Measurements from ENCODE around the gene MDFI.

MDFI gene

DNA sequence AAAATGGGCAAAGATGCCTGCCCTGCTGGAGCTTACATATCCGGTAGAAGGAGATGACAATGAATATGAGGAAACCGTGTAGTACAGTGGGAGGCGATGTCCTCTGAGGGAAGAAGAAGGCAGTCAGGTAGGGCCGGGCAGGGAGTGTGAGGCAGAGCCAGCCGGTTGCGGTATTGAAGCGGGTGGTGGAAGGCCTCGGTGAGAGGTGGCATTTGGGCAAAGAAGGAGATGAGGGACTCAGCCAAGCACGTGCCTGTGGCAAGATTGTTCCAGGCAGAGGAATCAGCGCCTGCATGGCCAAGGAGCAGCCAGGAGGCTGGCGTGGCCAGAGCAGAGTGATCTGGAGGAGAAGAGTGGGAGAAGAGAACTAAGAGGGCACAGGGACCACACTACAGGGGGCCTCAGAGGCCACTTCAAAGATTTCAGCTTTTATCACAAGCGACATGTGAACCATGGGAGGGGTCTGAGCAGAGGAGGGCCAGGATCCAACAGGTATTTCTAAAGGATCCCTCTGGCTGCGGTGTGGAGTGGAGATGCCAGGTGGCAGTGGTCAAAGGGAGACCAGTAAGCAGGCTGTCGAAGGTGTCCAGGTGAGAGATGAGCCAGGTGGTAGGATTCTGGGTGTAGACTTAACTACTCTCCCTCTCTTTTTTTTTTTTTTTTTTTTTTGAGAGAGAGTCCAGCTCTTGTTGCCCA lies 13.8 kb downstream of the MDFI start:
- no peak for DNase-seq

DNA sequence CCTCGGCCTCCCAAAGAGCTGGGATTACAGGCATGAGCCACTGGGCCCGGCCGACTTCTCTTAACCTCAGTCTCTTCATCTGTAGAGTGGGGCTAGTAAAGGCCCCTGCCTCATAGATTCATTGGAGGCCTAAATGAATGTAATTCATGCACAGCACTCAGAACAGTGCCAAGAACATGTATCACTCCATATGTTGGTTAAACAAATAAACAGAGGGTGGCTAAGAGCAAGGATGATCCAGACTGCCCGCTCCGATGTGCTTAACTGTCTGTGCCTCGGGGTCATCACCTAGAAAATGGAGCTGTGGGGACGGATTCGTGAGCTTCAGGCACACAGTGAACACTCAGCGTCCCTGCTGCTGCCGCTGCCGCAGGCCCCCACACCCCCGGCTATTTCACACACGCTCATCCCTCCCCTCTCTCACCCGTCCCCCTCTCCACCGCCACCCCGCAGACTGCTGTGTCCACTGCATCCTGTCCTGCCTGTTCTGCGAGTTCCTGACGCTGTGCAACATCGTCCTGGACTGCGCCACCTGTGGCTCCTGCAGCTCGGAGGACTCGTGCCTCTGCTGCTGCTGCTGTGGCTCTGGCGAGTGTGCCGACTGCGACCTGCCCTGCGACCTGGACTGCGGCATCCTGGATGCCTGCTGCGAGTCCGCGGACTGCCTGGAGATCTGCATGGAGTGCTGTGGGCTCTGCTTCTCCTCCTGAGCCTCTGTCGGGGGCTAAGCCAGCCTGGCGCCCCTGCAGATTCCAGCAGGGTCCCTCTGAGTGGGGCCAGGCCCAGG lies 14.8 kb downstream of the MDFI start:
- DNase-seq, result no peak

DNA sequence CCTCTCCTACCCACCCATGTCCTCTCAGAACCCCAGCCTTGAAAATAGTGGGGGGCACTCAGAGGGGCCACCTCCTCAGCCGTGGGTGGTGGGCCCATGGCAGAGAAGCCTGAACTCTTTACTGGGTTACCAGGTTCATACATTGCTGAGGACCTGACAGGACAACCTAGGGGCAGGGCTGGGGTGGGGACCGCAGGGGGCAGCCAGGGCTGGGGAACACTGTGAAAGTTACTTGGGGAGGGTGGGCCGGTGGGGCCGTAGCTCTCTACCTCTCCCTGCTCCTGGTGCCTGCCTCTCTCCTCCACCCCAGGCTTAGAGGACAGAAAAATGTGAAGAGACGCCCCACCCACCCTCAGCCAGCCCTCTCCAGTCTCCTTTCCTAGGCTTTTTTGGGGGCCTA lies 15.4 kb downstream of the MDFI start:
- DNase-seq, result no peak

DNA sequence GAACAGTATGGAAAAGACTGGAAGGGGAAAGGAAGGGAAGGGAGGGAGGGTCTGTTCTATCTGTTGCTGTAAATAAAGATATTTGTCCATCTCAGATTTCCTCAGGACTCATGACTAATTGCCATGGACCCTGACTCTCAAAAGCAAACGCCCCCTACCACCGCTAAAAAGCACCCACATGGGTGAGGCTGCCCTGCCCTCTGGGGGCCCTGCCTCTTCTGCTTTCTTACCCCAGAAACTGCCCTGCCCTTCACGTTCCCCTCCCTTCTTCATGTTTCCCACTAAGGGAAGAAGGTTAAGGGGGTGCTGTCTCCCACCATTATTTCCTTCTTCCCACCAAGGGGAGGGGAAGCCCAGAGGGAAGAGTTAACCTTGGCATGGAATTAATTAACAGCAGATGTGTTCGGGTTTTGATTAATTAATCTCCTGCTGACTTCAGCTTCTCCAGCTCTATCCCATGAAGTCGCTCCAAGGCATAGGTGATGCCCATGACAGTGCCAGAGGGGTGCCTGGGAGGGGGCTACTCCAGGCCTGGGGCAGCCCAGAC lies 16.0 kb downstream of the MDFI start:
- no peak for DNase-seq

DNA sequence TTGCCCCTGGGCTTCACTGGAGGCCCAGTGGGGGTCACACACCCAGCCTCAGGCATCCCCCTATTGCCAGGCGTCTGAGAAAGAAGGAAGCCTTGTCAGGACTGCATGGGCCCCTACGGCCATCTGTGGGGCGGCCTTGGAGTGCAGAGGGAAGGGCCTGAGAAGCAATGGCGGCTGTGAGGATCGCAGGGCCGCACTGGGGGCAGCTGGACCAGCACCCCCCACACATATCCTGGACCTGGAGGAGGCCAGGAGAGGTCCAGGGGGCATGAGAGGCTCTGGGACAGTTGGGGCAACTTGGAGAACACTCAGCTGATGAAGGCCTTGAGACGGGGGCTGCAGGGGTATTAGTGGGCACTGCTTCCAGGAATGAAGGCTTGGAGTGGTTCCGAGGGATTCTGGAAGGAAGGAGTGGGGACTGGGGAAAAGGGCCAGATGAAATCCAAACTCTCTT lies 16.5 kb downstream of the MDFI start:
- DNase-seq, result no peak

DNA sequence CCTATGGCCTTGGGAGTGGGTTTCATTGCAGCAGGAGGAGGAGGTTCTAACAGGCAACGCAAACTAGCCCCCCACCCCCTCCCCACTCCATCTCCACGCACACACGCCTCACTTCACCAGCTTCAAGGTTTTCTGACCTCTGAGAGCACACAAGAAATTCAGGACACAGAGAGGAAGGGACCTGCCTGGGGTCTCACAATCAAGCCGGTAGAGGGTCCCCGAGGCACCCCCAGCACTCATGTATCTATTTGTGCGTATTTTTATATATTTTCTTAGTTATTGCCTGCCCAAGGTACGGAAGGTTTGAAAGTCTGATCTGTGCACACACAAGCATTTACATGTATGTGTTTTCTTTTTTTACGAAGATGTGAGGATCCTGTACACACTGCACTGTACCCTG lies 16.9 kb downstream of the MDFI start:
- DNase-seq, result no peak

DNA sequence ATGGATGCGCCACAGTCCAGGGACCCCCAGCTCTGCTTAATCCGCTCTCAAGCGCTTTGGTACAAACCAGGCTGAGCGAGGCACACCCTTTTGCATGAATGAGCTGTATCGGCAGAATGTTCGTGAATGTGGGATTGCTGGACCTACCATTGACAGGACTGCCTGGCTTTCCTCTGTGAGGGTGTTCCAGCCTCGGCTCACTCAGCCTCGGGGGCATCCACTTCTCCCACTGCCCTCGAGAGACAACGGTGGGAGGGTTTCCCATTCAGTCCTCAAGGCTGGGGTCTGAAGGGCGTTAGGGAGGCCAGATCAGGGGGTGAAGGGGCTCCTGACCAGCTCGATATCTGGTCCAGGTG lies 17.4 kb downstream of the MDFI start:
- no peak for DNase-seq

DNA sequence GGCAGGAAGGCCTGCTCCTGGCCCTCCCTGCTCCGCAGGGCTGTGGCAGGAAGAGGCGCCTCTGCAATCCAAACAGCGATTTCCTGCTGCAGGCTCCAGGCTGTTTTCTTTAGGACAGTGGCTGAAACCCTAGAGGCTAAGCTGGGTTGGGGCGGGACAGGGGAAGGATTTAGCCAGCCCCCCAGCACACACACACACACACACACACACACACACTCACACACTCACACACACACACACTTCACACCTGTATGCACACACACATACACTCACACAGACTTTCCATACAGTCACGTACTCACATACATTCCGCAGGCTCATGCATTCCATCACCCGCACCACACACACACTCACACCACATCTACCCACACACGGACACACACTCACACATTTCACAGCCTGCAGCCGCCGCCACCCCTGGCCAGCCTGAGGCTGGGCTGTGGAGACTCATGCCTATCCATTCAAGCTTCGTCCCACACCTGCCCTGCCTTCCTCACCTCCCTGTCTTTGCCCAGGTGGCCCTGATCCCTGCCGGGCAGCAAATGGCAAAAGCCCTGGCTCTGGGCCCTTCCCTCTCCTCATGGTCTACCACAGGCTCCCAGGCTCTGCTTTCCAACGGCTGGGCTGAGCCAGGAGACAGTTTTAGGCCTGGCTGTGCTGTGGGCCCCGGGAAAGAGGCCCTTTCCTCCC lies 17.9 kb downstream of the MDFI start:
- no peak for DNase-seq

DNA sequence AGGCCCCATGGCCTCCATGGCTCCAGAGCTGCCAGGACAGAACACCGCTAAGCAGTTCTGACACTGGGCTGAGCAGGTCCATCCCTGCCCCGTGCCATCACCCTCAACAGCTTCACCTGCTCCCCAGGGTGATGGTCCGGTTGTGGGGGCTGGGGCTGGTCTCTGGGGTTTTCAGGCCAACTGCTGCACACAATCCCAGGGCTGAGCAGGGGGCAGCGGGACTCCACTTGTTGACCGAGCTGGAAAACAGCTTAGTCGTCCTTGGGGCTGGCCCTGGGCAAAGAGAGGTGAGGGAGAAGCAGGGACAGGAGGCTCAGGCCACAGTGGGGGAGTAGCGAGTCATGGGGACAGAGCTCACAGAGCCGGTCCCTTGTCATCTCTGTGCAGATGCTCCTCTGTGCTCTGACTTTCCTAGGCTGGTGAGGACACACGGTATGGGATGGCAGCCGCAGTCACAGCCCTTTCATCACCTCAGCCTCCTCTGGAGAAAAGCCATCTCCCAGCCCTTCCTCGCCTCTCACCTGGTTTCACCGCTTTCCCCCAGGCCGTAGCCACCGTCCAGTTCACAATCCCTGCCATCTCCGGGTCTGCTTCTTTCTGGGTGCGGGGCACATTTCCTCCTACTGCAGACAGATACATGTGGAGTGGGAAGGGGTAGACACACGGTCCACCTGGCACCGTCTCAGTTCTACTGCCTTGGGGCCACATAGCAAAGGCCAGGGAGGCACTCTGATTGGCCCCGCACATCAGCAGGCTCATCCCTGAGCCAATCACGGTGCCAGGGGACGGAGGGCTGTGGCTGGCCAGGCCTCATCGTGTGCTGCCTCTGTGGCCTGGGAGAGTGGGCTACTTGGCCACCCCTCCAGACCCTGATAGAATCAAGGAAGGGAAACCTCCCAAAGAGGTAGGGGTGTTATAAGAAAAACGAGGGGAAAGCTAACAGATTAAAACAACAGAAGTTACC lies 19.1 kb downstream of the MDFI start:
- DNase-seq, result no peak

DNA sequence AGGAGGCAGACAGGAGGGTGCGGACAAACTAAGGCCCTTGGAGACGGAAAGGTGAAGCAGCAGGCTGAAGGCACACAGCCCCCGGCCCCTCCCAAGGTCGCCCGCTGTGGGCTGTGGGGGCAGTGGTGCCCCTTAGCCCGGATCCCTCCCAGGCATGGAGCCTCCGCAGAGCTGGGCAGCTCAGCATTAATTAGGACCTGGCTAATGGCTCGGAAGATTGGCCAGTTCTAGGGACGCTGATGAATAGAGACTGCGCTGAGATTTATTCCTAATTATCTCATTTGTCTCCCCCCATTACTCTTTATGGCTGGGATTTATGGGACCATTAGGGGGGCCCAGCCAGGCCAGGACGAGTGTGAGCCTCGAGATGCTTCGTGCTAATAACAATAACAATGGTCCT lies 20.4 kb downstream of the MDFI start:
- DNase-seq, result no peak

DNA sequence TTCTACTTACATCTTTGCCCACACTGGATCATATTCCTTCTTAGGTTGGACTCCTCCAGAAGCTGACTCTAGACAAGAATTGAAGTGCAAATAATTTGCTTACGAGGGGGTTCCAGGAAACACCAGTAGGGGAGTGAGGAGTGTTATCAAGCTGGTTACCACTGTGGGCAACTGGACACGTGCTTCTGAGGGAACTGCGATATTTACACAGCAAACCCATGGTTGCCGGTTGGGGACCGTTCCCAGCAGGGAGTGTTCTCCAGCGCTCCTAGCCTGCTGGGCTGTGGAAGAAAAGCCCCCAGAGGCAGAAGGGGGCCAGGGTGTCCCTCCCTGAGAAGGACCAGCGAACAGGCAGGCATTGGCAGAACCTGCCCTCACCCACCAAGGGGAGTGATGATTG lies 21.7 kb downstream of the MDFI start:
- DNase-seq, result no peak

DNA sequence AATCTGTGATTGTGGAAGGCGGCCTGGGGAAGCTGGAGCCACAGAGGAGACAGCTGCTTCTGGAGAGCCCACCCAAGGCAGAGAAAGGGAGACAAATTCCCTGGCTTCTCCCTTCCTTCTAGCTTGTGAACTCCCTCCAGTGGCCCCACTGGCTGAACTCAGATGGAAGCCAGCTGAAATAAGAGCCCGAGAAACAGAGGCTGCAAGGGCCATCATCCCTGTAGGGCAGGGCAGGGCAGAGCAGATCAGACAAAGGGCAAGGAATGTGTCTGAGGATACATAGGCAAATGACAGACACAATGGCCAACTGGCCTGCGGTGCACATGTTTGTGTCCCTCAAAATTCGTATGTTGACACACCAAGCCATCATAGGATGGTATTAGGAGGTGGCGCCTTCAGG lies 25.3 kb downstream of the MDFI start:
- DNase-seq, result no peak

DNA sequence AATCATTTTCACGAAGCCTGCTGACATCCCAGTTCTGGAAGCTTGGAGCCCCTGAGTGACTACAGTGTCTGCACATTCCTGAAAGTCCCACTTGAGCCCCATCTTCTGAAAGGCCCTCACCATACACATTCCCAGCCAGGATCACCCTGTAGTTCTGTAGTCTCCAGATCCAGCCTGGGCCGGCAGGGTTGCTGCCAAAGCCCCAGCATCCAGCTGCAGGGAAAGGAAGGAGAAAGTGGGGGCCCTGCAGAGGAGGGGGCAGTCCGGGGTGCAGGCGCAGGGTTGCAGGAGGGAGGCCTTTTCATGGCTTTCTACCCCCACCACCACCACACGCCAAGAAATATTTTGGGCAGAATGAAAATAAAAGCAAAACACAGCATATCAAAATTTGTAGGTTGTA lies 26.0 kb downstream of the MDFI start:
- DNase-seq, result no peak

DNA sequence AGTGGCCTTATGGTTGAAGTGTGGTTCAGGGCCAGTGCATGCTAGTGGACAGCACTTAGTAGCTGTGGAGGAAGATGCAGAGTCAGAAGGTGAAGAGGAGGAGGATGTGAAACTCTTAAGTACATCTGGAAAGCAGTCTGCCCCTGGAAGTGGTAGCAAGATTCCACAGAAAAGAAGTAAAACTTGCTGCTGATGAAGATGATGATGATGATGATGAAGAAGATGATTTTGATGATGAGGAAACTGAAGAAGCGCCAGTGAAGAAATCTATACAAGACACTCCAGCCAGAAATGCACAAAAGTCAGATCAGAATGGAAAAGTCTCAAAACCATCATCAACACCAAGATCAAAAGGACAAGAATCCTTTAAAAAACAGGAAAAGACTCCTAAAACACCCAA lies 28.9 kb downstream of the MDFI start:
- DNase-seq, result no peak

DNA sequence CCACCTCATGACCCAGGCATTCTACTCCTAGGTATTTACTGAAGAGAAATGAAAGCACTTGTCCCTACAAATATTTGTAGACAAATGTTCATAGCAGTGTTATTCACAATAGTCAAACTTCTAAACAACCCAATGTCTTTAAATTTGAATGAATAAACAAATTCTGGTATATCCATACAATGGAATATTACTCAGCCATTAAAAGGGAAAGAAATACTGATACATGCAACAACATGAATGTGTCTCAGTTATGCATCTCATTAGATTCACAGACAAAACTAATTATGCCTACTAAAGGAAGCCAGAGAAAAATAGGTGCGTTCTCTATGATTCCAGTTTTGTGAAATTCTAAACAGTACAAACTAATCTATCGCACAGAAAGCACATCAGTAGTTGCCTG lies 30.7 kb downstream of the MDFI start:
- no peak for DNase-seq

DNA sequence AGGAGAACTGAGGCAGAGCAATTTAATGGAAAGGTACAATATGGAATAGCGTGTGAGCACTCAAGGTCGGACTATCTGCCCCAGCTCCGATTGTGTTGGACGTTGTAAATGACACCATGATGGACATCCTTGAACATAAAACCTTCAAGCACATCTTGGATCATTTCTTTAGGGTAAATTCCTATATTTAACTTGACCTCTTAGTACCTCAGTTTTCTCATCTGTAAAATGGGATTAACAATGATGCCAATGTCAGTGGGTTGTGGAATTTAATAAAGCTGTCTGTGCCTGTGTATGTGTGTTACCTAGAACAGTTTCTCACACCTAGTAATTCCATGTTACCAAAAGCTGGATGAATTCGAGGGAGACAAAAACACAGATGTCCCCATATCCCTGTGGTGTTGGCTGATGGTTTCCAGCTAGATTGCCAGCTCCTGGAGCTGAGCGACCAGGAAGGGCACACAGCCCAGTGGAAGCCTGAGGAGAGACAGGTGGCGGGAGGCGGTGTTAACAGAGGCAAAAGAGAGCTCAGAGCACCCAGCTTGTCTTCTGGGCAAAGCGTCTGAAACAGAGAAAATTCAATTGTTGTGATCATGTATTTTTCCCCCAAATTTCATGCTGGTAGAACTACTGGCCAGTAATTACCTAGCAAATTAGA lies 32.6 kb downstream of the MDFI start:
- no peak for DNase-seq

DNA sequence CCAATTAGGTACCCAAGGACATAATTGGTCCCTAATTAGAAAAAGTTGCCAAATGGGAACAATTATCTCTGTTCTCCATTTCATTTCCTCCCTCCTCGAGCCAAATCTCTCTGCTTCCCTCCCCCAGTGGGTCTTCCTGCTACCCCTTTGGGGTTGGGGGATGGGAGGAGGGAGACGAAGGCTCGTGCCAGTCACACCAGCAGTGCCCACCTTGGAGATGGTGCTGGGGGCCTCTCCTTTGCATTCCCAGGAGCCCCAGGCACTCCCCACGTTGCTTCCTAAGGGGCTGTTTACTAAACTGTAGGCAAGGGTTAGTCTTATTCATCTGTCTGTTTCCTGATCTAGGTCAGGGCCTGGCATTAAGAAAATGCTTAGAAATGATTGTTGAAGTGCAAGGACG lies 33.1 kb downstream of the MDFI start:
- DNase-seq, result no peak

DNA sequence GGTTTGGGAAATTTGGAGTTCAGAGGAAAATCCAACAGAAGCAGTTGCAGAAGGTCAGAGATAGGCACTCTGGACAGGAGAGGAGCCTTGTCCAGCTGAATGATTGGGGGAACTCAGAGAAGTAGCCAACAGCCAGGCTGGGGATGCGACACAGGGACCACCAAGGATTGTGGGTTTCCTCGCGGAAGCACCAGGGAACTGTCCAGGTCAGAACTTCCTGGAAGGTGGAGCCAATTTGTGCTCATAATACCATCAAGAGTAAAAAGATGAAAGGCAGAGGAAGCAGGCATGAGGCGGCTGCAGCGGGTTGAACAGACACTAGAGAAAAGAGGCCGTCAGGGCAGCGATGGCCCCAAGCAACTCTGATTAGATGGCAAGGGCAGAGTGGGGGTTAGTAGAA lies 33.7 kb downstream of the MDFI start:
- DNase-seq, result no peak

DNA sequence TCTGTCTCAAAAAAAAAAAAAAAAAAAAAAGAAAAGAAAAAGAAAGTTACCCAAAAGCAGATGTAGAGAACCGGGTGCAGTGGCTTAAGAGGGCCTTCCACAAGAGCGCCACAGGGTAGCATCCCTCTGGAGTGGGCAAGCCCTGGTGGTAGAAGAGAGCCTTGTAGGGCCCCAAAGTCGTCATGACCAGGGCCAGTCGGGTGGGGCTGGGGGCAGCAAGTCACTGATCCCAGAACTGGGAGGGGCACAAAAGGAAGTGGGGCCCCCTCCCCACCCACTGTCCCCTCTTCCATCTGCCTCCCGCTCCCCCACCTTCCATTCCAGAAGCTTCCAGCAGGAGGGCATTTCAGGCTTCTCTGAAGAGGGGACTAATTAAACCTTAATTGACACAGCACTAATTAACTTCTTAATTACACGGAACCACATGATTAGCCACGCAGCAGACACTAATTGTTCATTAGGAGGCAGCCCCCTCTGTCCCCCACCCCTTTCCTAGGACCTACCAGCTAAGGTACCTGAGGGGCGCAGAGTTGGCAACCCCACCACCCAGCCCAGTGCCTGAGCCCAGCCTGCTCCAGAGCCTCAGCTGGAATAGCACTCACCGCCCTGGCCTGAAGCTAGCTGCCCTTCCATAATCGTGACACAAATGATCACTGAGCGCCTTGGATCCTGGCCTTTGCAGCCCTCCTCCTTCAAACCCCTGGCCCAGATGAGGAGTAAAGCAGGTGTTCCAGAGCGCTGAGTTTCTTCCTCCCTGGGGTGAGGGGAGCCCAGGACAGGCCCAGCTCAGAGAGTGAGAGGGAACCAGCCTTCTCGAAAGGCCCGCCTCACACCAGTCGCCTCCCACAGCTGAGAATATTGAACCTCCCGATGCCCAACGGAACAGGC lies 34.8 kb downstream of the MDFI start:
- no peak for DNase-seq

DNA sequence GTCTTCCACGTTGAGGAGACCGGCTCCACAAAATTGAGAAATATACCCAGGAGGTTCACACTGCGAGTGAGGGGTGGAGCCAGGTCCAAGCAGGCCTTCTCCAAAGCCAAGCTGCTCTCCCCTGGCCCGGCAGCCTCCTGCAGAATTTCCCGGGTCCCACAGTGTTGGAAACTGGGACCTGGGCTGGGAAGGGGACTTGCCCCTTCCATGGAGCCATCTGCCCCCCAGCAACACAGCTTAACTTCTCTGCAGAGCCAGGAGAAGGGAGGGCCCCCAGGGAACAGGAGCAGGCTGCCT lies 35.4 kb downstream of the MDFI start:
- no peak for DNase-seq

Data from NCI-H1417 treated with DMSO at 0.1 percent for 48 hours (cell line).